Esophagus (tissue), 2 donors: ENCODE measurements around the gene POMGNT2. TPM values are rescaled to one million over a fixed set of nuclear protein-coding genes. Genes with fewer than 3 reads are reported as not detected.
"Not testable (repeated sequence)": the region's sequence is repeated elsewhere in the genome, so short reads cannot be mapped to it uniquely, and the experiment has no call there.

Experiments used
- H3K27ac ChIP-seq, 2 donors: one replicate each; pipeline ENCODE4 v1.5.1; 2013; ENCODE audit warnings: low read depth in 2 of 2, mild to moderate bottlenecking in 2 of 2, inconsistent platforms in 1 of 2, low read length in 1 of 2, moderate library complexity in 1 of 2
- H3K27me3 ChIP-seq, 2 donors: one replicate each; pipeline ENCODE4 v1.6.1; 2013; ENCODE audit warnings: low read length in 2 of 2, control low read depth in 1 of 2, mild to moderate bottlenecking in 1 of 2; ENCODE audit not compliant: insufficient read depth in 2 of 2, control insufficient read depth in 1 of 2
- H3K36me3 ChIP-seq, 2 donors: one replicate each; pipeline ENCODE4 v1.6.1; 2013; ENCODE audit warnings: low read length in 1 of 2; ENCODE audit not compliant: control insufficient read depth in 2 of 2, insufficient read depth in 2 of 2
- H3K4me1 ChIP-seq, 2 donors: one replicate each; pipeline ENCODE4 v1.6.1; 2013; ENCODE audit warnings: low read length in 1 of 2; ENCODE audit not compliant: control insufficient read depth in 2 of 2, insufficient read depth in 2 of 2
- H3K4me3 ChIP-seq, 2 donors: one replicate each; pipeline ENCODE4 v1.5.1; 2013; ENCODE audit warnings: low read length in 2 of 2, mild to moderate bottlenecking in 2 of 2, low read depth in 1 of 2, moderate library complexity in 1 of 2
- H3K9me3 ChIP-seq, 2 donors: one replicate each; pipeline ENCODE4 v1.6.1; 2013; ENCODE audit warnings: mild to moderate bottlenecking in 2 of 2, low read depth in 1 of 2, low read length in 1 of 2, moderate library complexity in 1 of 2; ENCODE audit not compliant: control insufficient read depth in 2 of 2, insufficient read depth in 1 of 2
- WGBS, 2 donors: extraction: QIAGEN DNeasy Blood & Tissue Kit; methylation state at CpG; one replicate each; pipeline ENCODE4 v1.1.7; 2013; 5-methylcytosine and 5-hydroxymethylcytosine counted together
- polyA plus RNA-seq, 2 donors: library from polyadenylated mRNA; stranded (reverse); fragments of 200-250 nt; gene quantifications; one replicate each; pipeline ENCODE4 v1.2.3, GENCODE V29; 2013
- donor health status: healthy with polysubstance abuse.
- donor health status: Bipolar disorder and iron deficiency.

Gene POMGNT2
- polyA plus RNA-seq, 2 donors: 2.0 to 7.2 TPM

DNA sequence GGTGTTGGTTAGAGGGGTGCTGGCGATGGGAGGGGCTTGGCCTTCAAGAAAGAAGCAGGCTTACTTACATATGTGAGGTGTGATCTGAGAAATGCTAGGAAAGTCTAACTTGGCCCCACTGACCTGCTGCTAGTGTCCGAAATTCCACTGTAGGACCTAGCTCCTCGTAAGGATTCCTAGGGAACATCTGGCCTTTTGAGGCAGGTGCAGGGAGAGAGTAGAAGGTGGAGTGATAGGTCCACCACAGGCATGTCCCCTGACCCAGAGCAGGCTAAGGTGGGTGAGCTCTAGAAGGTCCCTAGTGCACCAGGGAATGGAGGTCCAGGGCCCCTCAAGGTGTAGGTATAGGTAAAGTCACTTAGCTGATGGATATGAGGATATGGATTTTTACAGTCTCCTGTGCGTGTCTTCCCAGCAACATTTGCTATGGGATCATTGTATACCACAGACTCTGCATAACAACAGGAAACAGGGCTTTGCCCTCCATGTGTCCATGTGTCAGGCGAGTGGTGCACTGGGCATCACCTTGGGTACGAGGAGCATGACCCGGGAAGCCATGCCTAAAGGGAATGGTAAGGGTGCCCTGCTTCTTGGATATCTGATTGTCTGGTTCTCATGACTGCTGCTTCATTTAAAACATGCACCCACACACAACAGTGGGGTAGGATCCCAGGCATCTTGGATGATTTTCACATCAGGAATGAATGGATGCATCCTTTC lies 32.6 kb downstream of the POMGNT2 start:
- Histone ChIP-seq H3K27me3 (no peaks in the 10 kb centered on the region), H3K27ac (no peak overlapping the region), H3K36me3 (no peaks in the 10 kb centered on the region), H3K4me3 (no peak overlapping the region), H3K4me1 (no peaks in the 10 kb centered on the region), H3K9me3 (peaks cover 0 to 3% of the 10 kb centered on the region in 2 donors)
- 88 to 91% methylated on average over 7 of the region's 7 CpGs for WGBS, 2 donors

DNA sequence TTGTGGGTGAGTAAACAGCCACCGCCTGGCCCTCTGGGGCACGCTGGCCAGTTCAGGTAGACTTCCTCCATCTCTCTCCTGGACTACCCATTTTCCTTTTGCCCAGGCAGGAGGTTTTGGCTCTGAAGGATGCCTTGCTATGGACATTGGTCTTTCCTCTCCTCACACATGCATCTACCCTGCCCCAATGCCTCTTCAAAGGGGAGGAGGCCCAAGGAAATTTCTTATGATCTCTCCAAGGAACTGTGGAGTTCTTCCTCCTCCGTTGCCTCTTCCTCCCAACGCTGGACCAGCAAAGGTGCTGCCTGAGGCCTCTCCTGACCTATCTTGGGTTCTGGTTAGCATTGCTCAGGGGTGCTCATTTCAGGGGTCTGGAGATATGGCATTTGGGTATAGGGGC lies 33.5 kb downstream of the POMGNT2 start:
- Histone ChIP-seq H3K9me3 (peaks cover 0 to 3% of the 10 kb centered on the region in 2 donors), H3K4me3 (no peak overlapping the region), H3K4me1 (no peaks in the 10 kb centered on the region), H3K27ac (no peak overlapping the region), H3K36me3 (no peaks in the 10 kb centered on the region), H3K27me3 (no peaks in the 10 kb centered on the region)
- WGBS, 2 donors: 80 to 88% methylated on average over 4 of the region's 4 CpGs

DNA sequence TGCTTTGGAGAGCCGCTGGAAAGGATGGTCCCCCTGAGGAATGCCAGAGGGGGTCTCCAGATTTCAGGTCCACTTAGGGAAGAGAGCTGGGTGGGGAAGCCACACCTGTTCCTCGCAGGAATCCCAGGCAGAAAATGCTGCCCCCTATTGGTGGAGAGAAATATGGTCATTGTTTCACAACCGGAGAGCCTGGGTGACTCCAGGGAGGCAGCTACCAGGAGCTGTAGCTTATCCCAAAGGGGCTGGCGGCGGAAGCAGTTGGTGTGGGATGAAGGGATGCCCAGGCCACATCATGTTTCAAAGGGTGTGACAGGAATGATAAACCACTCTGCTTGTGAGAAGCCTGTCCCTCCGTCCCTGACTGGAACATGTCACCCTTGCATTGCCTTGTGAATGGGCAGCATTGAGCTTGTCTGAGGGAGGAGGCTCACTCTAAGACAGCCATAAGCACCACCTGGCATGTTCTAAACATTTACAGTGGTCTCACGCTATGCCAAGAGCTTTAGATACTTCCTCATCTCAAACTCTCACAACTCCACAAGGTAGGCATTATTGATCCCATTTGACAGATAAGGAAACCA lies 34.5 kb downstream of the POMGNT2 start:
- H3K4me3 ChIP-seq: no peak overlapping the region
- H3K4me1 ChIP-seq: no peaks in the 10 kb centered on the region
- H3K36me3 ChIP-seq: no peaks in the 10 kb centered on the region
- no peaks in the 10 kb centered on the region for H3K27me3 ChIP-seq
- H3K9me3 ChIP-seq: peaks cover 0 to 3% of the 10 kb centered on the region in 2 donors
- 64 to 66% methylated on average over 7 of the region's 7 CpGs for WGBS, 2 donors
- H3K27ac ChIP-seq: no peak overlapping the region

DNA sequence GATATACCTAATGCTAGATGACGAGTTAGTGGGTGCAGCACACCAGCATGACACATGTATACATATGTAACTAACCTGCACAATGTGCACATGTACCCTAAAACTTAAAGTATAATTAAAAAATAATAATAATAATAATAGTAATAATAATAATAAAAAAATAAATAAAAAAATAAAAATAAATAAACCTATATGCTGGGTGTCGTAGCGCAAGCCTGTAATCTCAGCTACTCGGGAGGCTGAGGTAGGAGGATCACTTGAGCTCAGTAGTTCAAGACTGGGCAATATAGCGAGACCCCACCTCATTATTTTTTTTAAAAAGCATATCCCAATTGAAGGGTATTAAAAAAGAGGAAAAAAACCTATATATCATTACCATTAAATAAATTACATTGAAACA lies 35.2 kb downstream of the POMGNT2 start:
- not testable (repeated sequence) for H3K9me3 ChIP-seq, H3K36me3 ChIP-seq, H3K4me3 ChIP-seq, H3K27ac ChIP-seq, H3K27me3 ChIP-seq, H3K4me1 ChIP-seq
- 94 to 97% methylated on average over 4 of the region's 5 CpGs for WGBS, 2 donors

DNA sequence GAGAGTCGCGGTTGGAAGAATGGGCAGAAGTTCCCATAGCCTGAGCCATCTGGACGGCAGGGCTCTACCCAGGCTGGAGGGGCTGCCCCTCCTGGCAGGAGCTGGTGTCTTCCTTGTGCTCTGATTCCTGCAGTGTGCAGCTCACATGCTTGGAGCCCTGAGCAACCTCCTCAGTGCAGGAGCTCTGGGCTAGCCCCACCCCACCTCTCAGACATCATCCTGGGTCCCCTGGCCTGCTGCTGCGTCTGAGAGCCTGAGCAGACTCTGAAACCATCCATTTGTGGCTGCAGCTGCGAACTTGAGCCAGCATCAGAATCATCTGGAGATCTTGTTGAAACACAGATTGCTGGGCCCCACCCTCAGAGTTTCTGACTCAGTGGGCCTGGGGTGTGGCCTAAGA lies 42.8 kb downstream of the POMGNT2 start:
- no peaks in the 10 kb centered on the region for H3K27me3 ChIP-seq
- no peaks in the 10 kb centered on the region for H3K36me3 ChIP-seq
- no peaks in the 10 kb centered on the region for H3K9me3 ChIP-seq
- 74 to 75% methylated on average over 5 of the region's 5 CpGs for WGBS, 2 donors
- H3K4me3 ChIP-seq: no peak overlapping the region
- peaks cover 0 to 1% of the 10 kb centered on the region in 2 donors for H3K4me1 ChIP-seq
- H3K27ac ChIP-seq: no peak overlapping the region

DNA sequence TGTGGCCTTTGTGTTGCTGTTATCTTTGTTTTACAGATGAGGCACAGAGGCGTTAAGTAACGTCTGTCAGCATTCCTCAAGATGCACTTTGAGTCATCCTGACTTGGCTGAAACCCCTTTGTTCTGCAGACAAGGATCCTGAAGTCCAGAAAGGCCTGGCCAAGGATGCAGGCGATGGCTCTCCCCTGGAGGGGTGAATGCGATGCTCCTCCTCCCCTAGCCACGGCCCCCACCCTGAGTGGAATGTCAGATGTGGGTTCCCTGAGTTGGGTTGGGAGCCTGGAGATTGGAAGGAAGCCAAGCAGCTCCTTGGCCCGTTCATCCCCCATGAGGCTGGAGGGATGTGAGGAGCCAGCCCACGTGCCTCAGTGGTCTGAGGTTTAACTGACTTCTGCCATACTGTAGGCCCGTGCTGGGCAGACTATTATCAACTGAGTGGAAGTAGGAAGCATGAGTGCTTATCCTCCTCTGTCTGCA lies 43.3 kb downstream of the POMGNT2 start:
- Histone ChIP-seq H3K27ac (no peak overlapping the region), H3K9me3 (no peaks in the 10 kb centered on the region), H3K27me3 (no peaks in the 10 kb centered on the region), H3K4me3 (no peak overlapping the region), H3K36me3 (no peaks in the 10 kb centered on the region), H3K4me1 (peaks cover 0 to 1% of the 10 kb centered on the region in 2 donors)
- WGBS, 2 donors: 67 to 80% methylated on average over 8 of the region's 8 CpGs

DNA sequence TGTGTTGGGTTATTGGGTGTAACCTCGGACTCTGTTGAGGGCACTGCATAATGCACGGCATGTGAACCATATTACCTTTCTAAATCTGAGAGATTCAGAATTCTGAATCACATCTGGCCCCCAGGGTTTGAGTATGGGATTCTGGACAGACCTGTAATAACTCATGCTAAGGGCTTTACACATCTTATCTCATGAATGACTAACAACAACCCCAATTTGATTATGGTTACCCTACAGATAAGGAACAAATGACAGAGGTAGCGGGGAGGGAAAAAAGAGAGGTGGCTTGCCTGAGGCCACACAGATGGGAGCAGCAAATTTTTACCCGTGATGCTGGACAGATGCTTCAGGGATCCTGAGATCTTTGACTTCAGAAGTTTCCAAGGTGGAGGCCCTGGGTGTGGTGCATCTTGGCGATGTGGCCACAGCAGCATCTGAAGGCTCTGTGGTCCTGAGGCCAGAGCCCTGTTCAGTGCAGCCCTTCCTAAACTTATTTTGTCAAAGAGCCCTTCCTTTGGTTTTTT lies 43.8 kb downstream of the POMGNT2 start:
- Histone ChIP-seq H3K9me3 (no peaks in the 10 kb centered on the region), H3K36me3 (no peaks in the 10 kb centered on the region)
- WGBS, 2 donors: 87 to 89% methylated on average over 5 of the region's 5 CpGs

DNA sequence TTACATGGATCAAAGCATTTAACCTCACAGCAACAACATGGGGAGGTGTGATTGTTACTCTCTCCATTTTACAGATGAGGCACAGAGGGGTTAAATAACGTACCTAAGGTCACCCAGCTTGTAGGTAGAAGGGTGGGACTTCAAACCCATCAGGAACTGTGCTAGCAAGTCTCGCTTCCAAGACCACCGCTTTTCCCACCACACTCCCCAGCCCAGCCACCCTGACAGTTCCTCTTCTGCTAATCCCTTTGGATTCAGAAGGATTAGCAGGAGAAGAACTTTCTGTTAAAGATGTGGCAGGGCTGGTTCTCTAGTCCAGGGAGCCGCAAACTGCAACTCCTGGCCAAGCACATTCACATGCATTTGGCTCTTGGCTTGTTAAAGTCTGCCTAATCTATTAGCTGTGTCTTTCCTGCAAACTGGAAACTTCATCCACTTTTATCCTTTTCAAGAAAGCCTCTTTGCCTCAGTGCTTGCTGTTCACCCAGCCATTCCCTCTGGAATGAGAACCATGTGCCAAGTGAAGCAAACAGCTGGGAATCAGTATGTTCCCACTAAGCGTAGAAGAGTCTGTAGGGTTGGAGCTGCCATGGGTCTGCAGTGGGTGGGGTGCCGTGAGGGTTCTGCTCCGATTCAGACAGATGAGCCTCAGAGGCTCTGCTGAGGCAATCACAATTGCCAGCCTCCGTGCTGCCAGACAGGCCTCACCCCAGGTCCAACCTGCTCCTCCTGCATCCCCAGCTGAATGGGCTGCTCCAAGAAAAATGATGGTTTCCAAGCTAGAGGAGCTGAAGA lies 44.6 kb downstream of the POMGNT2 start:
- 78 to 79% methylated on average over 8 of the region's 8 CpGs for WGBS, 2 donors
- Histone ChIP-seq H3K27ac (no peak overlapping the region), H3K36me3 (no peaks in the 10 kb centered on the region)

More for the DNA sequence above, 43.8 kb downstream of the POMGNT2 start:
- H3K4me3 ChIP-seq: no peak overlapping the region
- H3K27me3 ChIP-seq: no peaks in the 10 kb centered on the region
- H3K4me1 ChIP-seq: peaks cover 0 to 1% of the 10 kb centered on the region in 2 donors
- no peak overlapping the region for H3K27ac ChIP-seq

DNA sequence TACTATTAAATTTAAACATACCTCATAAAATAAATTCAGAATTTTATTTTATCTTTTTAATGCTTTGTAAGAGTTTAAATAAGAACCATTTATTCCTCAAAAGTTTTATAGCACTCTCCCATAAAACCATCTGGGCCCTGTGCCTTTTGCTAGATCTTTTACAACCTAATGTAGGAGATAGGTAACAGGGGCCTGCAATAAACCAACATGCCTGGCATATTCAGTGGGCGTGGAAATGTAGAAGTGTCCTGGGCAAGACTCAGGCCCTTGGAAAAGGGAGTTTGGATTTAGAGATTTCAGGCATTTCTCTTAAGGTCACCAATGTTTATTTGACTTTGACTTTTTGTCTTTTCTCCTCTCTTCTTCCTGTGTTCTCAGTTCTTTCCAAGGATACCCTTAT lies 46.4 kb downstream of the POMGNT2 start:
- H3K27me3 ChIP-seq: no peaks in the 10 kb centered on the region
- H3K4me1 ChIP-seq: peaks cover 0 to 1% of the 10 kb centered on the region in 2 donors
- H3K9me3 ChIP-seq: no peaks in the 10 kb centered on the region
- H3K27ac ChIP-seq: no peak overlapping the region
- WGBS, 2 donors: 91 to 93% methylated on average over 1 of the region's 1 CpG
- H3K36me3 ChIP-seq: no peaks in the 10 kb centered on the region
- no peak overlapping the region for H3K4me3 ChIP-seq

More for the DNA sequence above, 44.6 kb downstream of the POMGNT2 start:
- Histone ChIP-seq H3K4me3 (no peak overlapping the region), H3K27me3 (no peaks in the 10 kb centered on the region), H3K9me3 (no peaks in the 10 kb centered on the region), H3K4me1 (peaks cover 0 to 1% of the 10 kb centered on the region in 2 donors)
